SIG-M5 (cell line): ENCODE results near the gene PDSS2.
"Not testable (repeated sequence)": the region's sequence is repeated elsewhere in the genome, so short reads cannot be mapped to it uniquely, and the experiment has no call there.

Experiments used
- DNase-seq: peaks from one replicate; lab custom pipeline; 2025; lab: John Stamatoyannopoulos, UW

The PDSS2 gene

GRCh38 chr6:107416145-107416544 lies 43.2 kb downstream of the PDSS2 start:
- DNase-seq, result no peak

GRCh38 chr6:107413966-107414645 lies 45.3 kb downstream of the PDSS2 start:
- DNase-seq, result no peak

DNA sequence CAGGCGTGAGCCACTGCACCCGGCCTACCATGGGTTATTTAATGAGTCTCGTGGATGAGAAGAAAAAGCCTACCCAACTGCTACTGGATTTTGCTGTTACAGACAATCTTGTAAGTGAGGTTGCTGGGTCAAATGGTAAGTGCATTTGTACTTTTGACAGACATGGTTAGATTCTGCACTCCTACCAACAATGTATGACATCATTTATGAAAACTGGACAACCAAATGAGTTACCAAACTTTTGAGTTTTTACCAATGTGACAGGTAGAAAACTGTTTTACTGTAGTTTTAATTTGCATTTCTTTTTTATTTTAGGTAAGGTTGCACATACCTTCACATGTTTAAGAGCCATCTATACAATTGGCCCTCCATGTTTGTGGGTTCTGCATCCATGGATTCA lies 48.2 kb downstream of the PDSS2 start:
- no peak for DNase-seq

DNA sequence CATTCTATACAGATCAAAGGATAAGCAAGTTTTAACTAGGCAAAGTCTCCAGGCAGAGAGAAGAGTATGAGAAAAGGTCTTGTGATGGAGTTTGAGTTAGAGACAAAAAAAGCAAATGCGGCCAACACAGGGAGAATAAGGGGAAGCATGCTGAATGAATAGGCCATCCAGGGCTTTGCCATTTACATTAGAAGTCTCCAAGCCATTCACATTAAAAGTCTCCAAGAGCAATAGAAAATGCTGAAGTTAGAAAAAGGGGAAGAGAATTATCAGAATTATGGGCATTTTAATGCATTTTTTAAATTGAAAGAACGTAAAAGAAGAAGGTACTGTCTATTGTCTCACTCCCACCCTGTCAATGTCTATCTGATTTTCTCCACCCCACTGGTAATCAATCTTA lies 49.4 kb downstream of the PDSS2 start:
- DNase-seq, result no peak

DNA sequence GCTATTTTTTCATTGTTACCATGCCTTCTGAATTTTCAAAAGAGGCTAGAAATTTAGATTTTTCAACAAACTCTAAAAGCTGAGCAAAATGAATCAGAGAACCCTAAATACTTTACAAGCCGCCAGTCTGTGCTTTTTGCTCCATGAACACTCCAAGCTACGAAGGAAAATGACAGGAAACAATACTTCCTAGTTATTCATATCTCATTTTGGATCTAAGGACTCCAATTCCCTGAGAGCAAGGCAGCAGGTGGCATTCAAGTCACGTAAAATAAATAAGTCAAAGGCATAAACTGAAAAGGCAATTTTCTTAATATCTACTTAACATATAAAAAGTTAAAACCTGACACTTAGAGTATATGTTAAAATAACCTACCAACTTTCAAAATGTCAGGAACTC lies 50.6 kb downstream of the PDSS2 start:
- no peak for DNase-seq

GRCh38 chr6:107405002-107405401 lies 54.4 kb downstream of the PDSS2 start:
- DNase-seq, result no peak

GRCh38 chr6:107402533-107402932 lies 56.8 kb downstream of the PDSS2 start:
- DNase-seq, result no peak

GRCh38 chr6:107401573-107401972 lies 57.8 kb downstream of the PDSS2 start:
- DNase-seq, result no peak

GRCh38 chr6:107400616-107401147 lies 58.7 kb downstream of the PDSS2 start:
- no peak for DNase-seq

- DNase-seq, result no peak
Measured at GRCh38 chr6:107399935-107400334, 59.4 kb downstream of the PDSS2 start.

DNA sequence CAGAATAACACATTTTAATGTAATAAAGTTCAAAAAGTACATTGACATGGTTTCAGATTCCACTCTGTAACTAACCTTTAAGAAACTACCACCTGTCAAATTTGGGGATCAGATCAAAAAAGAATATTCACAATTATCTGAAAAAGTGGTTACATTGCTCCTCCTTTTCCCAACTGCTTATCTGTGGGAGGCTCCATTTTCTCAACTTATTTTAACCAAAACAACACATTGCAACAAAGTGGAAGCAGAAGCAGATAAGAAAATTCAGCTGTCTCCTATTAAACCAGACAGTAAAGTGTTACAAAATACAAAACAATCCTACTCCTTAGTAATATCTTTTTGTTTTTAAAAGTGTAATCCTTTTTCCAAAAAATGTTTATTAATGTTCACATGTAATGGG lies 61.4 kb downstream of the PDSS2 start:
- no peak for DNase-seq

DNA sequence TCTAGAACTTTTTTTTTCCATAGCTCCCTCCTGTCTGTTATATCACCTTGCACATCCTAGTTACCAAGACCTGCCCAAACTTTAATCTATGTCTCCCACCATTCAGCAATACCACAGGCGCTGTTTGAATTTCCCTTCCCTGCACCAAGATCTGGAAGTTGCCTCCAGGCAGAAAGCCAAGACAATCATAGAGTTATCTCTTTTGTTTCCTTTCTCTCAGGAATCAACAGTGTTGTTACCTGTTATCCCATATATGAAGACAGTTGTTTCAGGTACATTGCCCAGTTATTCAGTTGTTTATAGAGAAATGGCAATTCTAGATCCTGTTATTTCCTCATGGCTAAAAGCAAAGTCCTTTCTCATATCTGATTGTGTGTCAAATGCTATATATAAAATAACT lies 63.2 kb downstream of the PDSS2 start:
- no peak for DNase-seq

DNA sequence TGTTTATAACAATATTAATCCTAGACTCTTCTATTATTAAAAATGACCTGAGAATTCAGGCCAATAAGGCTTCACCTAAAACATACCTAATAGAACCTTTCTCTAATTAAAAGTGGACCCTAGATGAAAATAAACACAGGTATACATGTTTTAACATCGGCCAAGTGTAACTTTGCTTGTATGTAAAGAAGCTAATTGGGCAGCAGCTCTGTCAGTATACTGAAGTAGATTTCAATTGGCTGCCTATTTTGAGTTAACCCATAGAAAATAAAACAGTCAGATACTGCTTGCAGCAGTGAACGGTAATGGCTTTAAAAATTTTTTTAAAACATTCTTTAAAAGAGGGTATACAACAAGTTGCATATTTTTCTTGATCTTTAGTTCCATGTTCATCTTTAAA lies 67.3 kb downstream of the PDSS2 start:
- DNase-seq, result no peak

- no peak for DNase-seq
Measured at GRCh38 chr6:107390685-107391435, 68.5 kb downstream of the PDSS2 start.

GRCh38 chr6:107390056-107390455 lies 69.3 kb downstream of the PDSS2 start:
- DNase-seq, result no peak

GRCh38 chr6:107386904-107387303 lies 72.5 kb downstream of the PDSS2 start:
- DNase-seq, result no peak

- no peak for DNase-seq
Measured at GRCh38 chr6:107386340-107386739, 73.0 kb downstream of the PDSS2 start.

DNA sequence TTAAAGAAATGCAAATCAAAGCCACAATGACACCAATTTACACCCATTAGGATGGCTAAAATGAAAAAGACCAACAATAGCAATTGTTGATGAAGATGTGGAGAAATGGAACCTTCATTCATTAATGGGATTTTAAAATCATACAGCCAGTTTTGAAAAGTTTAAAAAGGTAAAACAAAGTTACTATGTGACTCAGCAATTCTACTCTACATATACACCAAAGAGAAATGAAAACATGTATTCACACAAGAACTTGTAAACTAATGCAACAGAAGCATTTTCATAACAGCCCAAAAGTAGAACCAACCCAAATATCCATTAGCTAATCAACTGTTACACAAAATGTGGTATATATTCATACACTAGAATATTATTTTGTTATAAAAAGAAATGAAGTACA lies 75.7 kb downstream of the PDSS2 start:
- DNase-seq, result no peak

- no peak for DNase-seq
Measured at GRCh38 chr6:107374264-107374663, 85.1 kb downstream of the PDSS2 start.

DNA sequence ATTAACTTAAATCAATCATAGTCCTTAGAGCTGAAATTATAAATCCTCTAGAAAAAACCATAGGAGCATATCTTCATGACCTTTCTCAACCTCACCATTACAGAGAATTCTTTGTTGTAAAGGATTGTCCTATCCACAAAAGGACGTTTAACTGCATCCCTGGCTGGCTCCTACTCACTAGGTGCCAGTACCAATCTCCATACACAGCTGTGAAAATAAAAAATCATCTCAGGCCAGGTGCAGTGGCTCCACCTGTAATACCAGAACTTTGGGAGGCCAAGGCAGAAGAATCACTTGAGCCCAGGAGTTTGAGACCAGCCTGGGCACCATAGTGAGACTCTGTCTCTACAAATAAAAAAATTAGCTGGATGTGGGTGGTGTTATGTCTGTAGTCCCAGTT lies 89.9 kb downstream of the PDSS2 start:
- no peak for DNase-seq

DNA sequence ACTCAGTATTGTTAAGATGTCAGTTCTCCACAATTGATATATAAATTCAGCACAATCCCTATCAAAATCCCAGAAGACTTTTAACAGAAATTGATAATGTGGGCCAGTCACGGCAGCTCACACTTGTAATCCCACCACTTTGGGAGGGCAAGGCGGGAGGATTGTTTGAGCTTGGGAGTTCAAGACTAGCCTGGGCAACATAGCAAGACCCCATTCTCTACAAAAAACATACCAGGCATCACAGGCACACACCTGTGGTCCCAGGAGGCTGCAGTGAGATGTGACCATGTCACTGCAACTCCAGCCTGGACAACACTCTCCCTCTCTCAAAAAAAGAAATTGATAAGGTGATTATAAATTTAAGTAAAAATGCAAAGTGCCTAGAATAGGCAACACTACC lies 90.9 kb downstream of the PDSS2 start:
- DNase-seq, result no peak

DNA sequence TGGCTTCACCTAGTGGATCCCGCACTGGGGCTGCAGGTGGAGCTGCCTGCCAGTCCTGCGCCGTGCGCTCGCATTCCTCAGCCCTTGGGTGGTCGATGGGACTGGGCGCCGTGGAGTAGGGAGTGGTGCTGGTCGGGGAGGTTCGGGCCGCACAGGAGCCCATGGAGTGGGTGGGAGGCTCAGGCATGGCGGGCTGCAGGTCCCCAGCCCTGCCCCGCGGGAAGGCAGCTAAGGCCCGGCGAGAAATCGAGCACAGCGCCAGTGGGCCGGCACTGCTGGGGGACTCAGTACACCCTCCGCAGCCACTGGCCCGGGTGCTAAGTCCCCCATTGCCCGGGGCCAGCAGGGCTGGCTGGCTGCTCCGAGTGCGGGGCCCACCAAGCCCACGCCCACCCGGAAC lies 95.2 kb downstream of the PDSS2 start:
- not testable (repeated sequence) for DNase-seq

DNA sequence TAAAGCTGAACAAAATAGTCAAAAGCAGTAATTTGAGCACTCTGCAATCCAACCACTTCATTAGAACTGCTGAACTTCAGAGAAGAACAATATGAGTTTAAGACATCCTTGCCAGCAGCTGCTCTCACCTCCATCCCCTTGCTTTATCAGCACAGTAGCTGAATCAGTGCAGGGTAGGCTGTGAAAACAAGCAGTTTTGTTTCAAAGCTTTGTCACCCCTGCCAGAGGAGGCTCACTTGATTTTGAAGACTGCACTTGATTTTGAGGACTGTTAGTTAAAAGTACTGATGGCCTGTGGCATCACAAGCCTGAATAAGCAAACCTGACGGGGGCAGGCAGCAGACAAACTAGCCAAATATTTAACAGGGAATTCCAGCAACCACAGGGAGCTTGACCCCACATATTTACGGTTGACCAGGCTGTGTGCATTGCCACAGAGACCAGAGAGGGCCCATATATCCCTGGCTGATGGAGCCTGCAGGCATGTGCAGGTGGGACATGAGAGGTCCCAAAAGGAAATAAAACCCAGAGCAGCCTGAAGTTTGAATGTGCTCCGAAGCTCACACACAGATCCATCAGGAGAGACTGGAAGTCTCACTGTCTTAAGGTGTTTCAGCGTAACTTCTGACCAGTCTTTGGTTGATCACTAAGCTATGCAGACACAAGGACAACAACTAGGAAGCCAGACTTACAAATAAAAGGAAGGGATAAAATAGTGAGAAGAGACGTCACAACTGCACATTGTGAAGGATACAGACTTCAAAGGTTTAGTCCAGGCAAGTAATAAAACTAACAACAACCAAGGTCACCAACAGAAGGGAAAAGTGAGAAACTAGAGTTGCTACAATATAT lies 97.4 kb downstream of the PDSS2 start:
- no peak for DNase-seq
